Effector memory CD4-positive, alpha-beta T cell (primary cell): ENCODE data around the gene APOL2.

ENCODE experiments used
- DNase-seq, 3 donors: peaks; one replicate each; pipeline ENCODE4 v3.0.0-alpha.2; 2020
- H3K27ac ChIP-seq: 2 replicates; pipeline ENCODE4 v1.7.0; 2013; ENCODE audit warnings: mild to moderate bottlenecking, low read length, moderate library complexity; ENCODE audit not compliant: insufficient read depth, poor library complexity, severe bottlenecking
- H3K27me3 ChIP-seq: replicated peaks from 2 replicates; pipeline ENCODE4 v1.7.0; 2013; ENCODE audit warnings: mild to moderate bottlenecking, low read length; ENCODE audit not compliant: insufficient read depth, control insufficient read depth, poor library complexity, severe bottlenecking
- H3K36me3 ChIP-seq: 2 replicates; pipeline ENCODE4 v1.7.0; 2013; ENCODE audit warnings: mild to moderate bottlenecking, low read length, moderate library complexity; ENCODE audit not compliant: control insufficient read depth, insufficient read depth
- H3K4me1 ChIP-seq: 2 replicates; pipeline ENCODE4 v1.7.0; 2013; ENCODE audit warnings: low read length, mild to moderate bottlenecking; ENCODE audit not compliant: control insufficient read depth, insufficient read depth, poor library complexity, severe bottlenecking
- H3K4me3 ChIP-seq: 2 replicates; pipeline ENCODE4 v1.7.0; 2013; ENCODE audit warnings: low read length, low read depth, mild to moderate bottlenecking; ENCODE audit not compliant: insufficient read depth, poor library complexity, severe bottlenecking
- H3K9me3 ChIP-seq: 2 replicates; pipeline ENCODE4 v1.7.0; 2013; ENCODE audit warnings: mild to moderate bottlenecking, low read length, moderate library complexity; ENCODE audit not compliant: control insufficient read depth
- total RNA-seq, 3 donors: gene quantifications; one replicate each; lab custom pipeline; 2026; lab: John Stamatoyannopoulos, UW

The APOL2 gene, protein sequence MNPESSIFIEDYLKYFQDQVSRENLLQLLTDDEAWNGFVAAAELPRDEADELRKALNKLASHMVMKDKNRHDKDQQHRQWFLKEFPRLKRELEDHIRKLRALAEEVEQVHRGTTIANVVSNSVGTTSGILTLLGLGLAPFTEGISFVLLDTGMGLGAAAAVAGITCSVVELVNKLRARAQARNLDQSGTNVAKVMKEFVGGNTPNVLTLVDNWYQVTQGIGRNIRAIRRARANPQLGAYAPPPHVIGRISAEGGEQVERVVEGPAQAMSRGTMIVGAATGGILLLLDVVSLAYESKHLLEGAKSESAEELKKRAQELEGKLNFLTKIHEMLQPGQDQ
- 41.6 to 54.4 (median 45.1) reads per million in 3 donors for total RNA-seq

- DNase-seq: peak; percentile 67 to 85 (median 76)
- Histone ChIP-seq H3K27me3 (no peaks in the 10 kb centered on the region), H3K4me1 (peaks cover 23% of the 10 kb centered on the region), H3K27ac (peak within 1 kb of the TSS; percentile 77), H3K36me3 (peaks cover 18% of the 10 kb centered on the region), H3K9me3 (no peaks in the 10 kb centered on the region), H3K4me3 (peak within 1 kb of the TSS; percentile 82)
Measured at GRCh38 chr22:36239401-36240171, at the start of gene APOL2. Gene APOL2 (minus strand): TSS chr22:36239527. CDS start chr22:36233162, 6,365 bp downstream.

- Histone ChIP-seq H3K27ac (no peak overlapping the region), H3K9me3 (no peaks in the 10 kb centered on the region), H3K4me3 (no peak overlapping the region), H3K4me1 (peaks cover 45% of the 10 kb centered on the region), H3K27me3 (no peaks in the 10 kb centered on the region), H3K36me3 (peaks cover 83% of the 10 kb centered on the region)
- DNase-seq: no peak
Measured at GRCh38 chr22:36288571-36289405, 49.5 kb upstream of the APOL2 start.

- Histone ChIP-seq H3K27ac (no peak overlapping the region), H3K36me3 (peaks cover 82% of the 10 kb centered on the region), H3K4me1 (peaks cover 40% of the 10 kb centered on the region), H3K4me3 (no peak overlapping the region), H3K27me3 (no peaks in the 10 kb centered on the region), H3K9me3 (no peaks in the 10 kb centered on the region)
- no peak for DNase-seq
Measured at GRCh38 chr22:36287881-36288515, 48.7 kb upstream of the APOL2 start.

DNA sequence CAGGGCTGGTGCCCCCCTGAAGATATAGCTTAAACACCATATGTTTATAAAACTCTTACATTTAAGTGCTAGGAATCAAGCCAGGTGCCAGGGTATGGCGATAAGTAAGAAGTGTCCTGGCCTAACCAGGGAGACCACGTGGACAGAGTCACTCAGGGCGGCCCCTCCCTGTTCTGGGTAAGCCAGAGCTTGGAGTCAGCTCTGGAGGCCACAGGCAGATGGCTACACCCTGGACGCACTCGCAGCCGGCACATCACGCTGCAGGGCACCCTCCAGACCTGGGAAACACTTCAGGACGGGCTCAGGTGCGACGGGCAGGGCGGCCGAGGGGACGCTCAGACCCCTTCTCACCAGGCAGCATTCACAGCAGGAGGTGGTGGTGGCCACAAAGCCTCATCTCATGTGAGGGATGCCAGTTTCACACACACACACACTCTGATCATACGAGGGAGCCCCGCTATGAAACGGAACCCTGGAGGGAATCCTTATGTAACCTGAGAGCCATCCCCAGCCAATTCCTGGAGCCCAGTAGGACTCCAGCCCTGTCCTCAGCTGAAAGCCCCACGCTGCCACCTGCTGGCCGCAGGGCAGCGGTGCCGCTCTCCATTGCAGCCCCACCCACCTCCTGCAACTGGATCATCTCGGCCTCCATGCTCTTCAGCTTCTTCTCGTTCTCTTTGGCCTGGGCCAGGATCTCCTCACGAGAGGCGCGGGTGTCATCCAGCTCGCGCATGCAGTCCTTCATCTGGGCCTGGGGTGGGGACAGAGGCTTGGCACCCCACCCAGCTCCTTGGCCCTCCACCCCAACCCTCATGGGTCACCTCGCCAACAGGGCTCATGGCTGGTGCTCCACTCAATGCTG lies 47.0 kb upstream of the APOL2 start:
- no peak overlapping the region for H3K4me3 ChIP-seq
- H3K27ac ChIP-seq: no peak overlapping the region
- peaks cover 85% of the 10 kb centered on the region for H3K36me3 ChIP-seq
- peak; percentile 25 to 54 (median 36) for DNase-seq
- H3K9me3 ChIP-seq: no peaks in the 10 kb centered on the region
- H3K27me3 ChIP-seq: no peaks in the 10 kb centered on the region
- peaks cover 33% of the 10 kb centered on the region for H3K4me1 ChIP-seq

GRCh38 chr22:36285545-36285944 lies 46.2 kb upstream of the APOL2 start:
- Histone ChIP-seq H3K4me1 (peaks cover 33% of the 10 kb centered on the region), H3K4me3 (no peak overlapping the region), H3K27me3 (no peaks in the 10 kb centered on the region), H3K9me3 (no peaks in the 10 kb centered on the region), H3K36me3 (peaks cover 89% of the 10 kb centered on the region), H3K27ac (no peak overlapping the region)
- no peak for DNase-seq

GRCh38 chr22:36285017-36285416 lies 45.7 kb upstream of the APOL2 start:
- Histone ChIP-seq H3K4me1 (peaks cover 33% of the 10 kb centered on the region), H3K27me3 (no peaks in the 10 kb centered on the region), H3K36me3 (peaks cover 89% of the 10 kb centered on the region), H3K4me3 (no peak overlapping the region), H3K27ac (no peak overlapping the region), H3K9me3 (no peaks in the 10 kb centered on the region)
- no peak for DNase-seq

- Histone ChIP-seq H3K9me3 (no peaks in the 10 kb centered on the region), H3K27me3 (no peaks in the 10 kb centered on the region), H3K4me1 (peaks cover 24% of the 10 kb centered on the region), H3K36me3 (peaks cover 82% of the 10 kb centered on the region), H3K4me3 (no peak overlapping the region), H3K27ac (no peak overlapping the region)
- no peak for DNase-seq
Measured at GRCh38 chr22:36284171-36284571, 44.8 kb upstream of the APOL2 start.

- Histone ChIP-seq H3K4me1 (peaks cover 15% of the 10 kb centered on the region), H3K9me3 (no peaks in the 10 kb centered on the region), H3K27ac (no peak overlapping the region), H3K27me3 (no peaks in the 10 kb centered on the region), H3K36me3 (peaks cover 65% of the 10 kb centered on the region), H3K4me3 (no peak overlapping the region)
- no peak for DNase-seq
Measured at GRCh38 chr22:36282328-36282831, 43.1 kb upstream of the APOL2 start.
